HG03457 (cell line): ENCODE results near the gene RGS16.
A peak's percentile ranks its signal among the peaks of the same experiment; 100 is the strongest.

Experiments
- ATAC-seq: cut with Tn5 transposase; IDR thresholded peaks from one replicate; pipeline ENCODE4 v1.9.1; 2021; ENCODE audit warnings: moderate number of reproducible peaks; ENCODE audit not compliant: unreplicated experiment

The RGS16 gene

GRCh38 chr1:182610606-182611194 is 6.5 kb upstream of the RGS16 start:
- ATAC-seq: no peak

DNA sequence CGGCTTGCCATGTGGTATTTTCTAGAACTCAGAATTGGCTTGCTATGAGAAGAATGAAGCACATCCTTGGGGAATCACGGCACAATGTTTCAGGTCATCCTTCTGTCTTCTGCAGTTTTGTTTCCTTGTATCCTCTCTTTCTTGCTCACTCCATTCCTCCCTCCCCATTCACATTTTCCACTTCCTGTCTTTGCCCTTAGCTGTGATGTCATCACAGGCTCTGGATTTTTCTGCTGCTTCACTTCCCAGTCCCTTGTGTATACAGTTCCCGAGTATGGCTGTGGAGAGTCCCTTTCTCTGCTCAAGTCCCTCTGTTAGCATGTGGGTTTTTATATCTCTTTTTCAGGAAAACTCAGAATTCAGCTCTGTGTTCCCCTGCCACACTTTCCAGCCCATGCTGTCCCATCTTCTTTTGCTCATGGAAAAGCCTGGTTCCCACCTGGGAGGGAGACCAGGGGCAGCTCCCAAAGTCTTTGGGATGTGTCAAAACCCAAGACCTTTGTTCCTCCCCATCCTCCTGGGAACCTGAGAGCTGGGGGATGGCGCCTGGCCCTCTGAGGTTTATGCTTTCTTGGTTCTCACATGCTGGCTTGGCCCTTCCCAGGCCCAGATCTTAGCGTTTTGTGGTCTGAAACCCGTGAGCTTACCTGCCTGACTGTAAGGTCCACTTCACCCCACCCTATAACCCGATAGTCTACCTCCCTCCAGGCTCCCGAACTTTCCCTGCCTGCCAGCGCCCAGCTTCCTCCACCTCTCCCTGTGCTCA is 4.8 kb upstream of the RGS16 start:
- no peak for ATAC-seq

DNA sequence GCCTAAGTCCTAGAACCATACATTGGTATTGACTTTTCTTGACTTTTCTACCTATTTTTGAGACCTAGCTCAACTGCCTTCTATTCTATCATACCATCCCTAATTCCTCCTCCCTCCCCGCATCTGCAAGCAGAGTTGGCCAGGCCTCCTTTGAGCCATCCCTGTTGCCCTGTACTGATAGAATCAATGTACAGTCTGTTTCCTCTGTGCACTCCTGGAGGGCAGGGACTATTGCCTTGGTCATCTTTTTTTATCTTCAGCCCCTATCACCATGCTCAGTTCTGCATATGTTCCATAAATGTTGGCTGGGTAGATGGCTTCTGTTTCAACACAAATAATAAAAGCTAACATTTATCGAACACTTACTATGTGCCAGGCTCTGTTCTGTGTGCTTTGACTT is 4.0 kb upstream of the RGS16 start:
- no peak for ATAC-seq

DNA sequence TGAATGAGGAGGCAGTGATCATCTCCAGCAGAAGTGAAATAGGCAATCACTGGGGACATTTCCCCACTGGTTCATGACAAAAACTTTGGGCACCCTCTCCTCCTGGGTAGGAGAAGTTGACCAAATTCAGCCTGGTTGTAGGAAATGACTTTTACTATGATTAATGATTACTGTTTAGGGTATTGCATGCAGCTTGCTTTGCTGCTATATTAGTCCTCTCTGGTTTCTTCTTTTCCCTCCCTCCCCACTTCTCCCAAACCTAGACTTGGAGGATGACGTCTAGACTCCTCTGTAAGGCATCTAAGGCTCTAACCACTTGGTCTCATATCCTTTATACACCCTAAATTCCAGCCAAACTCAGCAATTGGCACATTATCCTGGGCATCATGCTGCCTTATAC is 3.4 kb upstream of the RGS16 start:
- no peak for ATAC-seq

- no peak for ATAC-seq
These were observed 479 bp downstream of the RGS16 start for GRCh38 chr1:182603646-182604174.

DNA sequence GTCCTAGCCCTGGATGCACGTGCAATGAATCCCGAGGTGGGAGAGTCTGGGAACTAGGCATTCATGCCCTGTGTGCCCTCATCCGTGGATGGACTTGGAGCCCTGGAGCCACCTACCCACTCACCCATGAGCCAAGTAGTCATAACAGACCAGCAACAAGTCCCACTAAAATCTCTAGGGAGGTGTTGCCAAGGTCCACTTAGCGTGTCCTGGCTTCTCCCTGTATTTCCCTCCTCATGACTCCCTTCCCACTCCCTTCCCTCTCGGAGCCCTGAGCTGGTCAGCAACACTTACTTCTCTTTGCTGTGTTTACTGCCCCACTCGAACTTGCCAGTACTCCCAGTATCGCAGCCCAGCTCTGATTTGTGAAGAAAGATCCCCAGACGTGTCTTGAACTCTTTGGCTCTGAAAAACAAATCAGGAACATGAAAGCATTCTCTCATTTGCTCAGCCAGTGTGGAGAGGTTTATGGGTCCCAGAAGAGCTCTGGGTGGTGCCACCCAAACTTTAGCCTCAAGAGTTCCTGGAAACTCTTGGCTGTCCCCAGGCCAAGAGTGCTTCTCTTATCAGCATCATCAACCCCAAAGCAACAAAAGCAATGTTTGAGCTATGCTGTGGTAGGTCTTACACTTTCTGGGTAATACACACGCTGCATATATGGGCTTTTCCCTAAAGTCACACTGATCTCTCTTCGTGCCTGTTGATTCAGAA is 1.1 kb downstream of the RGS16 start:
- no peak for ATAC-seq

DNA sequence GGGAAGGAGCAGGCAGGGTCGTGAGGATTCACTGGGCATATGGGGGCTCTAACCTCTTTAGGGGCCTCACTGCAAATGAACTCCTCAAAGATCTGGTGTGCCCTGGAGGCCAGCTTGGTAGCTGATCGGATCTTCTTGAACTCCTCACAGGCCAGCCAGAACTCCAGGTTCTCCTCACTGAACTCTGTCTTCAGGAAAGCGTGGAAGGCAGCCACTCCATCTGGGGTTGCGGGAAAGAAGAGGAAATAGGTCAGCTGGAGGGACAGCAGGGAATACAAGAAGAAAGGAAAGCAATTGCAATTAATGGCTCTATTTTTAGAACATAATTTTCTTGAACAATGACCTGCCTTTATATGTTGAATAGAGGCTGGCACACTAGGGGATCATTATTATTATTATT is 2.3 kb downstream of the RGS16 start:
- ATAC-seq: no peak

DNA sequence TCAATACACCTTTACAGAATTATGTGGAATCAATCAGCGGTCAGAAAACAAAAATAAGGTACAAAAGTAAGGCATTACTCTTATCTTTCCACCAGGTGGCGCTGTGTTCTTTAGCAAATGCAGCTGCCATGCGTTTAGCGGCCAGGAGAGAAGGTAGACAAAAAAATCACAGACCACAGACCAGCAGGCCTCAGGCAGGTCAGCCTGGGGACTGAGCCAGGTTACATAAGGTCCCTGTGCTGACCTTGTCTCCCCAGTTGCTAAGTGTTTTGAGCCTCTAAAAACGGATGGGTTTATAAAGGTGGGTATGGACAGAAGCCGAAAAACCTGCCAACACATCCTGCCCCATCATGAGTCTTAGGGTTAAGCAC is 2.8 kb downstream of the RGS16 start:
- no peak for ATAC-seq

DNA sequence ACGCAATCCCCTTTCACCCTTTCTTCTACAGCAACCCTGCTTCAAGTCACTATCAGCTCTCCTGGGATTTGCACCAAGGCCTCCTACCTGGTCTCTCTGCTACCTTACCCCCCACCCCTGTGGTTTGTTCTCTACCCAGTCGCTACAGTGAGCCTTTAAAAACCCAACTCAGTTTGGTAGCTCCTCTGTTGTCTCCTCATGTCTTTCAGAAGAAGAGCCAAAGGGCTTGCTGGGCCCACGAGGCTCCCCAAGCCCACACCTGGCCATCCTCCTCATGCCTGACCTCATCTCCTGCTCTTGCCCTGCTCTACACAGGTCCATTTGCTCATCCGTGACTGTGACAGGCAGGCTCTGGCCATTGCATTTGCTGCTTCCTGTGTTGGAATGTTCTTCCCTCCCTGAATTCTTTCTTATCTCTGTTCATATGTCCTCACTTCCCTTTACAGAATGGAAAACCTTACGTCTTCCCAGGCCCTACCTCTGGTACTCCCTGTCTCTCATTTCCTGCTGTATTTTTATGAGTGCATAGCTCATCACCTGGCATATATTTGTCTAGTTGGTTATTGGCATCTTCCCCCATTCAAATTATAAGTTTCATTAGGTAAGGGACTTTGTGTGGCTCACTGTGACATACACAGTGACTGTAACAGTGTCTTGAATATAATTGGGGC is 3.3 kb downstream of the RGS16 start:
- ATAC-seq: no peak

DNA sequence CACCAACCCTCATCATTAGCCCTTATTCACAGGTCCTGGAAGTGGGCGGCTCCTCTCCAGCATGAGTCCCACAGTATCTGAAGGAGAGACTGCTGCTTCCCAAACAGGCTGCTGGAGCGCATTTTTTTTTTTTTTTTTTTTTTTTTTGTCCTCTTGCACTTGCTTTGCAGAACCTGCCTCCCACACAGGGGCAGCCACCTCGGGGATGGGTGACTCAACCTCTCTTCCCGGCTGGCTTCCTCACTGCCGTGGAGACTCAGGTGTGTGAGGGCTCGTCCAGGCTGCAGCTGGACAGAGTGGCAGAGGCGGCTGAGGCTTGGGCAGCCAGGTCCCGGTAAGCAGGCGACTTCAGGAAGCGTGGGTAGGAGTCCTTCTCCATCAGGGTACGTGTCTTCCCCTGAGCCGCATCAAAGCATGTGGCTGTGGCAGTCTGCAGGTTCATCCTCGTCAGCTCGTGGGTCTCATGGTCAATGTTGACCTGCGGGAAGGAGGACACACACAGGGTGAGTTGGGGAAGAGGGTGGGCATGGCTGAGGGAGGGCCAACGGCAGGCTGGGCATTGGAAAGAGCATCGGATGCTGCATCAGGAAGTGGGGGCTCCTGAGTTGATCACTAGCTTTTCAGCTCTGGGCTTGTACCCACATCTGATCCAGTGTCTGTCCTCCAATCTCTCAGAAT is 4.0 kb downstream of the RGS16 start:
- ATAC-seq: no peak

DNA sequence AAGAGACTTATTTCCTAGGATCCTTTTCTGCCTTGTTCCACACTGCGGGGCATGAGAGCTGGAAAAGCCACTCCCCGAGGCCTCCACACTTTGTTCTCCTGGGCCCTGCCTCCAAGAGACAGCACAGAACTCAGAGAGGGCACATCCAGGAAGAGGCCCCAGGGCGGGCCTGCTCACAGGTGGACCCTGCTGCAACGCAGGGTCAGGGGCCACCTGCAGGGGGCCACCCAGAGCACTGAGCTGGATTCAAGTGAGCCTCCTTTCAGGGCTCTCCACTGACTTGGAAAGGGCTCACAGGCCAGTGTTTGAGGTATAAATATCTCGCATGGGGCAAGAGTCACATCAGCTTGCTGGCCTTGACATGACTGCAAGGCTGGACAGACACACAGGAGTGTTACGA is 4.8 kb downstream of the RGS16 start:
- no peak for ATAC-seq

DNA sequence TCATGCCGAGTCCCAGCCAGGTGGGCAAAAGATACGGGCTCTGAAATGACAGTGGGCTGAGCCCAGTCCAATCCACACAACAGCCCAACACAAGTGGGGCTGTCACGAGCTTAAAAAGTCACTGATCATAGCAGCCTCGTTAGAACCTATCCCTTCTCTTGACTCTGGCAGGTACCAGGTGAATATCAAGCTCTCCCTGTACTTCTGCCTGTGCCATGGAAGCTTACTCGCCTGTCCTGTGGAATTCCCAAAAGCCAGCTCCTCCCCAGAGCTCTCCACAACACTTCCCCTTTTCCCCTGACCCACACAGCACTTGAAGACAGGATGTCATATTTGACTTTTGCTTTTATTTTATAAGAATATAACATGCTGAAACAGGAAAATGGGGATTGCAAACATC is 5.9 kb downstream of the RGS16 start:
- ATAC-seq: no peak

- no peak for ATAC-seq
These were observed 7.3 kb downstream of the RGS16 start for GRCh38 chr1:182596934-182597333.

DNA sequence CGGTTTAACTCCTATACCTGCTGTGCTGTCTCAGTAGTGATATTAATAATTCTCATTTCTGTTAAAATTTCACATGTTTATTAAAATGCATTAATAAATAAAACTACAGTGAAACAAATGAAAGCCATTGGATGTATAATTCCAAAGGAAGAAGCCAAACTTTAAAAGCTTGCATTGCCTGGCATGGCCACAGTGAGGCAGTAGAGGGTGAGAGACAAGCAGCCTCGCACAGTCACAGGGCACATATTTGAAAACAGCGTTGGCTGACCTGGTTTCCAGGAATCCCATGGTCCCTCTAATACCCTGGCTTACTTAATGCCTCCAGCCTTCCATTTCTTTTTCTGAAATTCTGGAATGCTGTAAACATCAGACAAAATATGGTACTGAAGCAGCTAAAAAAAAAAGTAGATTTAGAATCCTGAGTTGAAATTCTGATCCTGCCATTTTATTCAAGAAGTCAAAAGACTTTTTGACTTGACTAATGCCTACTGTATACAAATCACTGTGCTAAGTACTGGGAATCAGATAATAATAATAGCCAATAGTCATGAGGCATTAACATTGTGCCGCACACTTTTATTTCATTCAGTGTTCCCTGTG is 8.4 kb downstream of the RGS16 start:
- ATAC-seq: no peak

DNA sequence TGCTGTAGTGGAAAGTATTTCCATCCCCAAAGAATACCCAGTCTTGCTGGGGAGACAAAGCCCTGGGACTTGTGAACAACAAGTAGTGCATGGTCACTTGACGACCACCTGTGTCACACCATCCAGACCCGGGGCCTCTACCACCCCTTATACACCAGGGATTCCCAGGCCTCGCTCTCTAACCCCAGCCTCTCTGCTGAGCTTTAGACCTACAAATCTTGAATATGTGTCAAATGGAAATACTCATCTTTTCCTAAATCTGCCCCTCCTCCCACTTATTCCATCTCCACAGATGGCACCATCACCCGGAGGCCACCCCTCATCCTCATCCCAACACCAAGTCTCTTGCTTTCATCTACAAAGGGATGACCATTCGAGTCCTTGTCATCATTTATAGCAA is 14.3 kb downstream of the RGS16 start:
- ATAC-seq: no peak

GRCh38 chr1:182589520-182589919 is 14.7 kb downstream of the RGS16 start:
- no peak for ATAC-seq

DNA sequence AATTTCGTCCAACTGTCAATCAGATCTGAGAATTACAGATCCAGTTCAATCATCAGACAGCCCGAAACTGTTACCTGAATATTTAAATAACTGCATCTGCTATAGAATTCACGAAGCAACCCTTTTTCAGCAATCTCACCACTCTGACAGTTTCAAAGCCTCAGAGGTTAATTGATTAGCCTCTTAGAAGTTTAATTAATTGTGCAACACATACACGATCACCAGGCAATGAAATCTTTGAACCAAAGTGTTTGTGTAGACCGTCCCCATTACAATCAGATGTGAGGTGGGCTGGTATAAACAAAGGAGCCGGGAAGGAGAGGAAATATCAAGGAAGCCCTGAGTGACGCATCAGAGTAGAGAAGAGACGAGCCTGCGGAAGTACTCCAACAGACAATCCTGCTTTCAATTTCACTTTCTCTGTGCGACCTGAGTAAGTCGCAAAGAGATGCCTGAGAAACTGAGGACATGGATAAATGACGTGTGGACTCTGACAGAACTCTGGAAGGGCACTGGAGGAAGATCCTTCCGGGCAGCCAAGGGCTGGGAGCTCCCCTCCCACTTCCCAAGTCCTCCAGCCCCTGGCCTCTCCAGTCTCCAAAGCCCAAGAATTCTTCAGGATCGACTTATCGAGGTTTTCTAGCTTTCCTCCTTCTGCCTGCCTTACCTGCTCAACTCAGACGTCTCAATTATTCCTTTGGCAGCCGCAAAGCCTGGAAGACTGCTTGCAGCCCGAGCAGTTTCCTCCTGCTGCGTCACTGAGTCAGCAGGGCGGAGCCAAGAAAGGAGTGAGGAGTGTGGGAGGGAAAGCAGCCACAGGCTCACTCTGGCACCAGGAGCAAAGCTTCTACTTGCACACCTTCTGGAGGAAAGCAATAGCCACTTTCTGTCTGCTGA is 15.4 kb downstream of the RGS16 start, which contains the start of gene RNASEL:
Gene RNASEL (minus strand): TSS at position 757 of the 897 bp plus-strand sequence. CDS start 2,450 bp downstream, outside the sequence.
- ATAC-seq: peak; percentile 40

DNA sequence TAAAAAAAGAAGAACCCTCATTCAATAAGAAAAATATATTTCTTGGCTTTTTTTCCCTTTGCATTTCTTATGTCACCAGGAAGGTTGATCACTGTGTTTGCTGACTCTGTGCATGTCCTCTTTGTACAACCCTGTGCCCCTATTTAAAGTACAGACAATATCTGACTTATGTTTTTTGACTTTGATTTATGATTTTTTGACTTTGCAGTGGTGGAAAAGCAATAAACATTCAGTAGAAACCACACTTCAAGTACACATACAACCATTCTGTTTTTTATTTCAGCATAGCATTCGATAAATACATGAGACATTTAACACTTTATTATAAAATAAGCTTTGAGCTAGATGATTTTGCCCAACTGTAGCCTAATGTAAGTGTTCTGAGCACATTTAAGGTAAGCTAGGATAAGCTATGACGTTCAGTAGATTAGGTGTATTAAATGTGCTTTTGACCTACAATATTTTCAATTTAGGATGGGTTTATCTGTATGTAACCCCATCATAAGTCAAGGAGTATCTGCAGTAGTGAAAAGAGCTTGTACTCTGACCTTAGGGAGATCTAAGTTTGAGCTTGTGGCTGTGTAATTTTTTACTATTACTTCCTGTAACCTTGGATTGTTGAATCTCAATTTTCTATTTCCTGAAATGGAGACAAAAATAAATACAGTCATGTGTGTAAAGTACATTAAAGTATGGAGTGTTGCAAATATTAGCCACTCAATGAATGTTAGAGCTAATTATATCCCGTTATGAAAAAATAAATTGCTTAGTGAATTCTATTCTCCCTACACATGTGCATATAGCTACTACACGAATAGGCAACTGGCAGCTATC is 16.3 kb downstream of the RGS16 start:
- no peak for ATAC-seq
